Ishikawa (cell line): Measurements from ENCODE around the gene APOM.

Experiments
- MAX ChIP-seq: IDR thresholded peaks from 2 replicates; pipeline ENCODE4 v1.6.1; 2012
- NFIC ChIP-seq: IDR thresholded peaks from 2 replicates; pipeline ENCODE4 v1.6.1; 2012
- TCF12 ChIP-seq: IDR thresholded peaks from 2 replicates; pipeline ENCODE4 v1.6.1; 2012; ENCODE audit warnings: low read depth
- YY1 ChIP-seq: IDR thresholded peaks from 2 replicates; pipeline ENCODE4 v1.6.1; 2012; ENCODE audit warnings: low read depth

- TF ChIP-seq NFIC (no peak), YY1 (no peak), TCF12 (no peak), MAX (no peak)
Observed at GRCh38 chr6:31659649-31660380, 4.1 kb downstream of the APOM start.
